Hematopoietic multipotent progenitor cell treated with erythropoietin and hydrocortisone succinate and interleukin-3 and kit ligand, for 15 days (in vitro differentiated cells): ENCODE results near the gene PTP4A2.
"Not testable (repeated sequence)": the region's sequence is repeated elsewhere in the genome, so short reads cannot be mapped to it uniquely, and the experiment has no call there.

Experiments used
- DNase-seq: peaks from one replicate; pipeline ENCODE4 v3.0.0-alpha.2; 2015; ENCODE audit warnings: low spot score

PTP4A2 gene

DNA sequence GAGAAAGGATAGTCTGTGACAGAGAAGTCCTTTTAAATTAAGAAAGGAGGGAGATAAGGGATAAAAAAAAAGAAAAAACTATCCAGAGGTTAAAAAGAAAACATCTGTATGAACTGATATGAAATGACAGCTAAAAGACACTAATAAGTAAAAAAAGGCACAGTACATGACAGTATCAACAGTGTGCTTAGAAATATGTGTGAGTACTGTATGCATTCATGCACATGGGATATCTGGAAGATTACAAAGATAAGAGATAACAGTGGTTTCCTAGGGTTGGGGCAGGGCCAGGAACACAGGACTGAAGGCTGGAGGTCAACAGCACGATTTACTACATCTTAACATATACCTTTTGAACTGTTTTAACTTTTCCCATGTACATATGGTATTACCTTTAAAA lies 13.3 kb downstream of the PTP4A2 start:
- DNase-seq: peak; percentile 21

DNA sequence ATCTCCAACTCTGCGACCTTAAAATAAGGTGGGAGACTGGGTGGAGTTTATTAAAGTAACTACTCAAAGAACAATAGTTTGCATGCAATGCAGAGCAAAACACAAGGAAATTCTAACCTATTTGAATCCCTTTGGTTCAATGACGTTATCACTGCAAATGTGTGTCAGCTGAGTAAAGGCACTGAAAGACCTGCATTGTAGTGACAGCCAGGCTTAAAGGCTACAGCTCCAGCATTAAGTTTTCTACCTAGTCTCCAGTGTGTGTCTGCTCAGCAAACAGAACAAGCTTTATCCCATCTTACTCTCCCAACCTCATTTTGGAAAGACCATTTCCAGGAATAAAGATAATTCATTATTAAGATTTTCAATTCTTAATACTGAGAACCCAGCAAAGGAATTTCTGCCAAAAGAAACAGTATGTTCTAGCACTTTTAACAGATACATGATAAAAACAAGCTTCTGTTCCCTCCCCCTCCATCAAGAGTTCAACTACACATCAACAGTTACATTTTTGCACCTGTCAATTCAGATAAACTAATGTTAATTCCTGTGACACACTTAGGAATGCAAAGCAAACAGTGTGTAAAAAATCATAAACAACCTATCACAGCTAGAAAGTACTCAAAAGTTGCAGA lies 14.2 kb downstream of the PTP4A2 start:
- no peak for DNase-seq

DNA sequence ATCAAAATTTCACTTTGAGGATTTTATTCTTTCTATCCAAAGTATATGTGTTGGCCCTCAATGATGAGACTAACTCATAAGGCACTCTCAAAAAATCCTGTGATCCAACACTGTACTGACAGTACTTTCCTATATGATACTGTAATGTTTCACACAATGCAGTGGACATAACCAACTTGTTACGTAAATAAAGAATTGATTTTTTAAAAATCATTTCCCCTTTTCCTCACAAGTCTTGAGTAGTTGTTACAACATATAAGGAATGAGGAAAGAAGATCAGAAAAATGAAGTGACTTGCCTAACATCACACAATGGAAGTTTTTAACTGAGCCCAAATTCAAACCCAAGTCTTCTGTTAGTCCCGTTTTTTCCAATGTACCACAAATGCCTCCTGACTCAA lies 17.2 kb downstream of the PTP4A2 start:
- no peak for DNase-seq

DNA sequence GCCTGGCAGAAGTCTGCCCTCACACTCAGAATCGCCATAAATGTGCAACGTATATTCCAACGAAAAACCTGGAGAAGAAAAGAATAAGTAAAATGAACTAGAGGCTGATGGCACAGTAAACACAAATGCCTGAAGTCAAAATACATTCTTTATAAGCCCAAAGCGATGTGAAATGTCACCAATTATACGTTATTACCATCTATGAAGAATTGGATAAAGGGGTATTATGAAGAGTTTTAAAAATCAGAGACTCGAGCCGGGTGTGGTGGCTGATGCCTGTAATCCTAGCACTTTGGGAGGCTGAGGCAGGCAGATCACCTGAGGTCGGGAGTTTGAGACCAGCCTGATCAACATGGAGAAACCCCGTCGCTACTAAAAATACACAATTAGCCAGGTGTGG lies 18.6 kb downstream of the PTP4A2 start:
- DNase-seq: no peak

DNA sequence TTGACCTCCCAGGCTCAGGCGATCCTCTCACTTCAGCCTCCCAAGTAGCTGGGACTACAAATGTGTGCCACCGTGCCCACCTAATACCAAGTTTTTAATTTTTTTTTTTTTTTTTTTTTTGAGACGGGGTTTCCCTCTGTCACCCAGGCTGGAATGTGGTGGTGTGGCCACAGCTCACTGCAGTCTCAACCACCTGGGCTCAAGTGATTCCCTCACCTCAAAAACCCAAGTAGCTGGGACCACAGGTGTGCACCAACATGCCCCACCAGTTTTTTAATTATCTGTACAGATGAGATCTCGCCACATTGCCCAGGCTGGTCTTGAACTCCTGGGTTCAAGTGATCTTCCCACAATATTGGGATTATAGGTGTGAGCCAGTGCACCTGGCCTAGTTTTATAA lies 22.7 kb downstream of the PTP4A2 start:
- DNase-seq: no peak

DNA sequence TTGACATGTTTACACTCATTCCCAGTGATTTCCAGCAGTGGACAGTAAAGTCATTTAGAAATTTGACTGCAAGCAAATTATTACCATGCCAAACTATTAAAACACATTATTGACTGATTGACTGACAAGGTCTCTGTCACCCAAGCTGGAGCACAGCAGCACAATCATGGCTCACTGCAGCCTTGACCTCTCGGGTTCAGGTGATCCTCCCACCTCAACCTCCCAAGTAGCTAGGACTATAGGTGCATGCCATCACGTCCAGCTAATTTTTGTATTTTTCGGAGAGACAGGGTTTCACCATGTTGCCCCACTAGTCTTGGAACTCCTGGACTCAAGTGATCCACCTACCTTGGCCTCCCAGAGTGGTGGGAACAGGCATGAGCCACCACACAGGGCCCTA lies 24.2 kb downstream of the PTP4A2 start:
- DNase-seq: no peak

DNA sequence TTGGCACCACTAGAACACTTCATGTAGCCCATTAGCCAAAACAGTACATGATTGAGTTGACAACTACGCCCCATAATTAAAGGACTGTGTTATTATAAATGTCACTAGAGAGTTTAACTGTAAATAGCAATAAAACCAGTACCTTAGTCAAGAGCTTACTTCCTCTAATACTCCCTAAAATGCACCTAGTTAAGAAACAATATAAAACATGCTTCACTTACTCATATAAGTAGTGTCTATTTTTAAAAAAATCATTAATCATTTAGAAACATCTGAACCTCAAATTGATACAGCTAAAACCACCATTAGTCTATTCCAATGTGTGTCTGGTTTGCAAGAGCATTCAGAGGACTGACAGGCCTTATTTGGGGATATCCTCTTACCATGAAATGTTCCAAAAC lies 25.3 kb downstream of the PTP4A2 start:
- no peak for DNase-seq

DNA sequence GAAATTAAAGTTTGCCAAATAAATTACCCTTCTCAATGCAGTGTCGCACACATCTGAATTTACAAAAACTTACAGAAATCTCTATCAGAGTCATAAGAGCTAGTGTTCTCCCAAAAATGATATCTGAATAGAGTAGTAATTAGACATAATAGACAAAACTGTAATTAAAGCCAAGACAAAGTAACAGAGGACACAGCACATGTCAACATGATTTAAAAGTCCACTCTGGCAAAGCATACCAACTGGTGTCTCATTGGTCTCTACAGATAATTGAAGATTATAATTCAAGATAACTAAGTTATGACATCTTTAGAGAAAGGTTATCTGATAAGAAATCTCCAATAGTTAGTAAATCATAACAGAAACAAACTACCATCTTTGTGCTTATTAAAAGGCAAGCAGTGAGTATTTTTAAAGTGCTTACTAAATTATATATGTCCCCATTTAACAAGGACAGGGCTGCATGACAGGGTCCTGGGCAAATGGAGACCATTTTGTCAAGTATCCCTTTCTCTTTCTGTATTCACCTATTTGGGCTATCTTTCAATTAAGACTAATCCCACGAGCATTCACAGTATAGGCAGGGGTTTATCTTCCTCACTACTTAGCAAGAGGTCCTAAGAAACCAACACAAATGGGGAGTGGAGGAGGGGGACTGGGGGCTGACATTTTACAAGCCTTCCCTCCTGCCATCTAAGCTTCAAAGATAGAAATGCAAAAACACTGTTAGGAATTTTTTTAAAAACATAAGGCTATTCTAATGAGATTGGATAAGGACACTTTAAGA lies 26.0 kb downstream of the PTP4A2 start:
- DNase-seq: no peak

DNA sequence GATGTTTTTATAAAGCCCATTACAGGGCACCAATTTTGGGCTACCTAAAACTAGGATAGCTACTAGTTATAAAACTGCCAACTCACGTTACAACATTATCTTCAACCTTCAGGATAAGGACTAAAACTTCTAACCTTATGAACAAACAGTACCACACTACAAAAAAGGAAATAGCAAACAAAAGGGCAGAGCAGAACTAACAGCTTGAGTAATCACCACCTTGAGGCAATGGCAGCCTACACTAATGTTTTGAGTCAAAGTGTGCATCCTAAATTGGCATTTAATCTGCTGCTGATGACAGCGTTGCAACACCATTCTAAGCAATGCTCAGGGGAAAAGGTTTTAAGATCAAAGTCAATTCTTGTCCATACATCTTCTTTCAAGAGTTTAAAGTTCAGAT lies 27.2 kb downstream of the PTP4A2 start:
- no peak for DNase-seq

DNA sequence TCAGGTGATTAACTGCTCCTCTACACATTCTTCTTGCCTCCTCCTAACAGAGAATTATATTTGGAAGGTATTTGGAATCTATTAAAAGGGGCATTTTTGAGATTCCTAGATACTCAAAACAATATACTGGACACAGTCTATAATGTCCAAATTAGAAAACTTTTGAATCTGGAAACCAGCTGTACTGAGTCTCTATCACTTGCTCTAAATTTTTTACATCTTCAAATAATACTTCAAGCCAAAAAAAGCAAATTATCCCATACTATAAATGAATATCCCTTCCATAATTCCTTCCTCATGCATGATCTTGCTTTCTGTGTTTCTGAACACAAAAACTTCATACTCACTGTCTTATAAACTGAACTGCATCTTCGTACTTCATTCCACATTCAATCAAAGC lies 28.5 kb downstream of the PTP4A2 start:
- DNase-seq: no peak

DNA sequence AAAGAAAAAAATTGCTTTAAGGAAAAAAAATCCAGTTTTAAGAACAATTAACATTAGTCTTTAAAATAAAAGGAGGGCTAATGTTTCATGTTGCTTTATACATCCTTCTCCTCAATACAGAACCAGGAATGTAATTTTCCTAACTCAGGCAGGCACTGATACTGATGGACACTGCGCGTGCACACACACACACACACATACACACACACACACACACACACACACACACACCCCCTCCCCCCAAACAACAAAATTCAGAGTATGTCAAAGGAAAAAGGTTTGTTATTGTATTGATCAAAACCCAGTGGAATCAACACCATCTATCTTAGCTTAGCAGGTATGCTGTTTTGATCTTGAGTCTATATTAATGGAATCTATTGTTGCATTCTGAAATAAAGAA lies 31.6 kb downstream of the PTP4A2 start:
- DNase-seq: no peak

DNA sequence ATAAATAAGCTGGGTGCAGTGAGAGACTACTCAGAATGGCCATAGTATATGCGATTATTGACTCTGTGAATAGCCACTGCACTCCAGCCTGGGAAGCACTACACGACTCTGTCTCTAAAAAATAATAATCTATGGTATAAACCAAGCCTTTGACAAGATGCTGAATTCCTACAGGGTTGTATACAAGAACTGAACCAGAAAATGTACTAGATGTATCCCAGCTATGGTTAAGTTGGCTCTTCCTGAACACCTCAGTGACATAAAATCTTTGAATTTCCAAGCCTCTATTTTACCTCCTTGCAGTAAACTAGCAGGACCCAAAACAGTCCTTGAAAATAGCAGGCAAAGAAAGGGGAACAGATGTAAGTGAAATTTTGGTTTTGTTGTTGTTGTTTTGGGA lies 32.5 kb downstream of the PTP4A2 start:
- DNase-seq: no peak

DNA sequence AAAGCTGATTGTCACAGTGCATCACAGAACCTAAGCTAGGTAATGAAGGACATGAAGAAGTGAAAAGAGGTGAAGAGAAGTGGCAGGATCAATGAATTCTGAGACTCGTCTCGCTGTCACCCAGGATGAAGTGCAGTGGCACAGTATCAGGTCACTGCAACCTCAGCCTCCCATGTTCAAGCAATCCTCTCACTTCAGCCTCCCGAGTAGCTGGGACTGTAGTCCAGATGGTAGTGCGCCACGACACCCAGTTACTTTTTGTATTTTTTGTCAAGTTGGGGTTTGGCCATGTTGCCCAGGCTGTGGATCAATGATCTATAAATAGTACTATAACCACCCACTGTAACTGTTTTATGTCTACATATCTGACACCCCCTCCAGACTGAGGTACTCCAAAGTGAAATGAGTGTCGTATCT lies 33.1 kb downstream of the PTP4A2 start:
- DNase-seq: no peak

DNA sequence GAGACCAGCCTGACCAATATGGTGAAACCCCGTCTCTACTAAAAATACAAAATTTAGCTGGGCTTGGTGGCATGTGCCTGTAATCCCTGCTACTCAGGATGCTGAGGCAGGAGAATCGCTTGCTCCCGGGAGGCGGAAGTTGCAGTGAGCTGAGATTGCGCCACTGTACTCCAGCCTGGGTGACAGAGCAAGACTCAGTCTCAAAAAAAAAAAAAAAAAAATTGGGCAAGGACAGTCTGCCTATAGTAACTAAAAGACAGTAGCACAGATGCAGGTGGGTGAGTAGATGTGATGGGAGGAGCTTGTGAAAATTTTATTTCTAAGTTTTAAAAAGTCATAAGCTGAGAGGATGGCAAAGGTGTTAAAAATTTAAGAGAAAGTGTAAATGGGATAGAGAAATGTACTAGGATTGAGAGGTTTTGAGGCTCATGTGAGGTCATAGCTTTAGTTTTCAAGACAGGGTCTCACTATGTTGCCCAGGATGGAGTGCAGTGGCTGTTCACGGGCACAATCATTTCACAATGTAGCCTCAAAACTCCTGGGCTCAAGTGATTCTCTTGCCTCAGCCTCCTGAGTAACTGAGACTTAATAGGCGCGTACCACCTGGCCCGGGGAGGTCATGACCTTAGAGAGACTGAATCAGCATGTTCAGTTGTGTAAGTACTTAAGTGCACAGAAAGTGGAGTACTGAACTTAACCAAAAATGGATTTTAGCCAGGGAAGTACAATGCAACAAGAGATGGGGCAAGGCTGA lies 33.7 kb downstream of the PTP4A2 start:
- DNase-seq: no peak

DNA sequence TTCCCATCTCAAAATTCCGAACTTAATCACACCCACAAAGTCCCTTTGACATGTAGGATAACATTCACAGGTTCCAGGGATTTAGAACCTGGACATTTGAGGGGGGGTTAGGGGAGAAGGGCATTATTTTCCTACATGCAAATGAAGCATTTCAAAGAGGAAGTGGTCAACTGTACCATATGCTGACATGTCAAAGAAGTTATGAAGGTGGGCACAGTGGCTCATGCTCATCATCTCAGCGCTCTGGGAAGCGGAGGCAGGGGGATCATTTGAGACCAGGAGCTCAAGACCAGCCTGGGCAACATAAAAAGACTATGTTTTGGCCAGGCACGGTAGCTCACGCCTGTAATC lies 35.7 kb downstream of the PTP4A2 start:
- DNase-seq: no peak

DNA sequence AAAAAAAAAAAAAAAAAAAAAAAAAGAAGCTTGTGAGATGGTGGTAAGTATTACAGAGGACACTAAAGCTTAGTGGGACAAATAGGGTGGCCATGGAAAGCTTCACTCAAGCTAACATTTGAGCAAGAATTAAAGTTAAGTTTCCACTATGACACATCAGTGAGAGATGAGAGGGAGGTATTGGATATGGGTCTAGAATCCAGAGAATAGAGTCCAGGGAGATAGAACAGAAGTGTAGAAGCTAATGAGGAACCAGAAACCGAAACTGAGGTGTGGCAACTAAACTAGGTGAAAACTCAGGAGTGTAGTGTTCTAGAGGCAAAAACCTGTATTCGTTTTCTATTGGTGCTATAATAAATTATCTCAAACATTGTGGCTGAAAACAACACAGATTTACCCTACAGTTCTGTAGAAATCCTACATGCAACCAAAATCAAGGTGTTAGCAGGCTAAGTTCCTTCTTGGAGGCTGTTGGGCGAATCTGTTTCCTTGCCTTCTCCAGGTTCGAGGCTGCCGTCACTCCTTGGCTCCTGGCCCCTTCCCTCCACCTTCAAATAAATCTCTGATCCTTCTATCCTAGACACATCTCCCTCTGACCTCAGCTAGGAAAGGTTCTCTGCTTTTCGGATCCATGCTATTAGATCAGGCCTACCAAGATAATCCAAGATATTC lies 36.2 kb downstream of the PTP4A2 start:
- DNase-seq: no peak

DNA sequence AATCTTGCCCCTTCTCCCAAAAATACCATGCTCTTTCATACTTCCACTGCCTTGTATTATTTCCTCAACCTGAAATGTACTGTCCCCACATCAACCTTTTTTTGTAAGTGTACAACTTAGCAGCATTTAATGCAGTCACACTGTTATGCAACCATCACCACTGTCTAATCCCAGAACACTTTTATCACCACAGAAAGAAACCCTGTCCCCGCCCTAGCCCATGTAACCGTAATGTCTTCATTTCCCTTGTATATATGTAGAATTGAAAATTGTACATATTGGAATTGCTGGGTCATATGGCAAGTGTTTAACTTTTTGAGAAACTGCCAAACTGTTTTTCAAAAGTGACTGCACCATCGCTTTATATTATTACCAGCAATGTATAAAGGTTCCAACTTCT lies 37.4 kb downstream of the PTP4A2 start:
- no peak for DNase-seq

DNA sequence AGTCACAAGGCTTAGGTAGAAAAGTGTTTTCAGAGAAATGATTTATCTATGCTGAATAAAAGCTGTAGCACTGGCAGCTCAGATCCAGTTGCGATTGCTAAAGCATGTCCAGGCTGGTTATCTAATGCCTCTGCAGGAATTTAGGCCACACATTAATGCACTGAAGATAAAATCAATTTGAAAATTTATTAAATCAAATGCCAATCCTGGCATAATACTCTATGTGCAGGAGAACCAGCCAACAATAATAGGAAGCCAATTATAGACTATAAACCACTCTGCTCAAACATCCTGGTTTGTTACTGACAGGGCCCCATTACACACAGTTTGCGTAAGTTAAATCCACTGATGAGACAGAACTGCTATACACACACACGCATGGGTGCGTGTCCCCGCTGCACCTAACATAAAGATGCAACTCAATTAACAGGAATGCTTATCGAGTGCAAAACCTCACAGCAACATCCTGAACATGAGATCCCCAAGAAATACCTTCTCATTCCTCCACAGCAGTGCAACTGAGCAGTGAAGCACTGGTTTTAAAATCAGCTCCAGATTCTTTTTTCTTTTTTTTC lies 40.6 kb downstream of the PTP4A2 start:
- no peak for DNase-seq

DNA sequence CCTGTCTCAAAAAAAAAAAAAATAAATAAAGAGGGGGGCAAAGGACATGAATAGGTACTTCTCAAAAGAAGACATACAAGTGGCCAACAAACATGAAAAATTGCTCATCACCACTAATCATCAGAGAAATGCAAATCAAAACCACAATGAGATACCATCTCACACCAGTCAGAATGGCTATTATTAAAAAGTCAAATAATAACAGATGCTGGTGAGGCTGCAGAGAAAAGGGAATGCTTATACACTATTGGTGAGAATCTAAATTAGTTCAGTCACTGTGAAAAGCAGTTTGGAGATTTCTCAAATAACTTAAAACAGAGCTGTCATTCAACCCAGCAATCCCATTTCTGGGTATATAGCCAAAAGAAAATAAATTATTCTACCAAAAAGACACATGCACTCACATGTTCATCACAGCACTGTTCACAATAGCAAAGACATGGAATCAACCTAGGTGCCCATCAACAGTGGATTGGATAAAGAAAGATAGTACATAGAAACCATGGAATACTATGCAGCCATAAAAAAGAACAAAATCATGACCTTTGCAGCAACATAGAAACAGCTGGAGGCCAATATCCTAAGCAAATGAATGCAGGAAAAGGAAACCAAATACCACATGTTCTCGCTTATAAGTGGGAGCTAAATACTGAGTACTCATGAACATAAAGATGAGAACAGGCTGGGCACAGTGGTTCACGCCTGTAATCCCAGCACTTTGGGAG lies 42.5 kb downstream of the PTP4A2 start:
- DNase-seq: not testable (repeated sequence)

DNA sequence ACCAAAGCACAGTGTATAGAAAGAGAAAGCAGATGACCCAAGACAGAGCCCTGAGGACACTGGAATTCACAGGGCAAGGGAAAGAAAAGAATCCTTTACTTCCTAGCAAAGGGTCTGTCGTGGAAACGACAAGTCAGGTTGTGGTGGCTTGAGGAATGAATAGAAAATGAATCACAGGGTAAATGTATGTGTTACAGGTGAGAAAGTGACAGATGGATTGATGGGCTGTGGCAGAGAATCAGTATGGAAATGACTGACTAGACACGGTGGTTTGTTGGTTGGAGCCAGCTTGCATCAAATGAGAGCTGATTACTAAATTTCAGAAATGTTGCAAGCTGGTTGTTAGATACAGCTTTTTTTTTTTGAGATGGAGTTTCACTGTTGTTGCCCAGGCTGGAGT lies 46.9 kb downstream of the PTP4A2 start:
- DNase-seq: no peak

DNA sequence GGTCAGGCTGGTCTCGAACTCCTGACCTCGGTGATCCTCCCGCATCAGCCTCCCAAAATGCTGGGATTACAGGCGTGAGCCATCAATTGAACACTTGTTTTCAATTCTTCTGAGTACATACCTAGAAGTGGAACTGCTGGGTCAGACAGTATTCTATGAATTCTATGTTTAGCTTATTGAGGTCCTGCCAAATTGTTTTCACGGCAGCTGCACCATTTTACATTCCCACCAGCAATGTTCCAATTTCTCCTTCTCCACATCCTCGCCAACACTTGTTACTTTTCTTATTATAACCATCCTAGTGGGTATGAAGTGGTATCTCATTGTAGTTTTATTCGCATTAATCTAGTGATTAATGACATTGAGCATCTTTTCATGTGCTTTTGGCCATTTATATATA lies 49.9 kb downstream of the PTP4A2 start:
- no peak for DNase-seq

DNA sequence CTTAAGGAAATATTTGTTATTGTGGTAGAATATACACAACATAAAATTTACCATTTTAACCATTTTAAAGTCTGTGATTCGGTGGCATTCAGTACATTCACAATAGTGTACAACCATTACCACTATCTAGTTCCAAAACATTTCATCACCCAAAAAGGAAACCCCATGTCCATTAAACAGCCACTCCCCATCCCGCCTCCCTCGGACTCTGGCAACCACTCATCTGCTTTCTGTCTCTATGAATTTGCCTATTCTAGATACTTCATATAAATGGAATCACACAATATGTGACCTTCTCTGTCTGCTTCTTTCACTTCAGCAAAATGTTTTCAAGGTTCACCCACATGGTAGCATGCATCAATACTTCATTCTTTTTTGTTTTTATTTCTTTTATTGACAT lies 51.3 kb downstream of the PTP4A2 start:
- DNase-seq: no peak
